HG03103 (cell line): ENCODE data around the gene CAPN14.

Experiments
- ATAC-seq: cut with Tn5 transposase; IDR thresholded peaks from one replicate; pipeline ENCODE4 v1.9.1; 2021; ENCODE audit warnings: low read depth; ENCODE audit not compliant: unreplicated experiment

The CAPN14 gene

GRCh38 chr2:31150120-31150670, 67.1 kb downstream of the CAPN14 start:
- ATAC-seq: no peak

- ATAC-seq: no peak
Observed at GRCh38 chr2:31148514-31148913, 68.8 kb downstream of the CAPN14 start.

- no peak for ATAC-seq
Observed at GRCh38 chr2:31147645-31148044, 69.7 kb downstream of the CAPN14 start.

GRCh38 chr2:31142110-31142509, 75.2 kb downstream of the CAPN14 start:
- no peak for ATAC-seq

GRCh38 chr2:31141443-31142085, 75.8 kb downstream of the CAPN14 start:
- no peak for ATAC-seq

GRCh38 chr2:31140151-31140550, 77.2 kb downstream of the CAPN14 start:
- no peak for ATAC-seq

GRCh38 chr2:31139671-31140070, 77.6 kb downstream of the CAPN14 start:
- ATAC-seq: no peak

- ATAC-seq: peak; percentile 47
Observed at GRCh38 chr2:31138037-31138962, 79.0 kb downstream of the CAPN14 start, which contains the start of gene GALNT14. Gene GALNT14 (minus strand): TSS chr2:31138440. CDS start chr2:31138086, 354 bp downstream.

- no peak for ATAC-seq
Observed at GRCh38 chr2:31137211-31138036, 79.9 kb downstream of the CAPN14 start.

GRCh38 chr2:31136732-31137131, 80.6 kb downstream of the CAPN14 start:
- no peak for ATAC-seq

GRCh38 chr2:31136000-31136399, 81.3 kb downstream of the CAPN14 start:
- no peak for ATAC-seq

- ATAC-seq: no peak
Observed at GRCh38 chr2:31134480-31134879, 82.8 kb downstream of the CAPN14 start.

- ATAC-seq: no peak
Observed at GRCh38 chr2:31132786-31133185, 84.5 kb downstream of the CAPN14 start.

- no peak for ATAC-seq
Observed at GRCh38 chr2:31131871-31132270, 85.4 kb downstream of the CAPN14 start.

- no peak for ATAC-seq
Observed at GRCh38 chr2:31129375-31130171, 87.7 kb downstream of the CAPN14 start.

GRCh38 chr2:31127931-31128330, 89.4 kb downstream of the CAPN14 start:
- no peak for ATAC-seq

GRCh38 chr2:31125918-31126695, 91.2 kb downstream of the CAPN14 start:
- ATAC-seq: no peak

- no peak for ATAC-seq
Observed at GRCh38 chr2:31124904-31125303, 92.4 kb downstream of the CAPN14 start.
